Nephron (organoid): ENCODE data around the gene PTPN12.

Experiments used
- H3K27ac Mint-ChIP-seq, 3 experiments: 2 replicates each; pipeline ENCODE4 v1.8.0; 2020; ENCODE audit warnings: mixed read lengths in 3 of 3, mild to moderate bottlenecking in 2 of 3, moderate library complexity in 1 of 3
- H3K27me3 Mint-ChIP-seq: 2 replicates; pipeline ENCODE4 v1.8.0; 2021; ENCODE audit warnings: low read depth, mild to moderate bottlenecking, moderate library complexity, mixed read lengths
- H3K36me3 Mint-ChIP-seq: 2 replicates; pipeline ENCODE4 v1.8.0; 2020; ENCODE audit warnings: low read depth, mixed read lengths
- H3K4me1 Mint-ChIP-seq: 2 replicates; pipeline ENCODE4 v1.8.0; 2020; ENCODE audit warnings: mixed read lengths
- H3K4me3 Mint-ChIP-seq, 3 experiments: 2 replicates each; pipeline ENCODE4 v1.8.0; 2020; ENCODE audit warnings: mild to moderate bottlenecking in 3 of 3, mixed read lengths in 3 of 3, moderate library complexity in 2 of 3
- H3K9me3 Mint-ChIP-seq: 2 replicates; pipeline ENCODE4 v1.8.0; 2020; ENCODE audit warnings: mixed read lengths
- TF ChIP-seq, protein P1 (sequence below), 3 experiments: fragments of 200-600 bp; sonication (generic); IDR thresholded peaks; one replicate each; pipeline ENCODE4 v1.5.0; 2021; ENCODE audit warnings: antibody characterized with exemption in 3 of 3; ENCODE audit not compliant: unreplicated experiment in 3 of 3

Gene PTPN12

DNA sequence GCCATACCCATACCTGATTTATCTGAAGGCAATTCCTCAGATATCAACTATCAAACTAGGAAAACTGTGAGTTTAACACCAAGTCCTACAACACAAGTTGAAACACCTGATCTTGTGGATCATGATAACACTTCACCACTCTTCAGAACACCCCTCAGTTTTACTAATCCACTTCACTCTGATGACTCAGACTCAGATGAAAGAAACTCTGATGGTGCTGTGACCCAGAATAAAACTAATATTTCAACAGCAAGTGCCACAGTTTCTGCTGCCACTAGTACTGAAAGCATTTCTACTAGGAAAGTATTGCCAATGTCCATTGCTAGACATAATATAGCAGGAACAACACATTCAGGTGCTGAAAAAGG, 90.2 kb downstream of the PTPN12 start:
- TF ChIP-seq, protein P1, sequence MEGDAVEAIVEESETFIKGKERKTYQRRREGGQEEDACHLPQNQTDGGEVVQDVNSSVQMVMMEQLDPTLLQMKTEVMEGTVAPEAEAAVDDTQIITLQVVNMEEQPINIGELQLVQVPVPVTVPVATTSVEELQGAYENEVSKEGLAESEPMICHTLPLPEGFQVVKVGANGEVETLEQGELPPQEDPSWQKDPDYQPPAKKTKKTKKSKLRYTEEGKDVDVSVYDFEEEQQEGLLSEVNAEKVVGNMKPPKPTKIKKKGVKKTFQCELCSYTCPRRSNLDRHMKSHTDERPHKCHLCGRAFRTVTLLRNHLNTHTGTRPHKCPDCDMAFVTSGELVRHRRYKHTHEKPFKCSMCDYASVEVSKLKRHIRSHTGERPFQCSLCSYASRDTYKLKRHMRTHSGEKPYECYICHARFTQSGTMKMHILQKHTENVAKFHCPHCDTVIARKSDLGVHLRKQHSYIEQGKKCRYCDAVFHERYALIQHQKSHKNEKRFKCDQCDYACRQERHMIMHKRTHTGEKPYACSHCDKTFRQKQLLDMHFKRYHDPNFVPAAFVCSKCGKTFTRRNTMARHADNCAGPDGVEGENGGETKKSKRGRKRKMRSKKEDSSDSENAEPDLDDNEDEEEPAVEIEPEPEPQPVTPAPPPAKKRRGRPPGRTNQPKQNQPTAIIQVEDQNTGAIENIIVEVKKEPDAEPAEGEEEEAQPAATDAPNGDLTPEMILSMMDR (IDR thresholded peaks at IDR 0.05; ENCODE audit: unreplicated experiment in 3 of 3) = no peak
- Mint-ChIP-seq H3K27me3 (no peaks in the 10 kb centered on the region), H3K9me3 (no peaks in the 10 kb centered on the region), H3K4me3 (no peak overlapping the region), H3K4me1 (no peaks in the 10 kb centered on the region), H3K36me3 (peaks cover 51% of the 10 kb centered on the region), H3K27ac (no peak overlapping the region)

DNA sequence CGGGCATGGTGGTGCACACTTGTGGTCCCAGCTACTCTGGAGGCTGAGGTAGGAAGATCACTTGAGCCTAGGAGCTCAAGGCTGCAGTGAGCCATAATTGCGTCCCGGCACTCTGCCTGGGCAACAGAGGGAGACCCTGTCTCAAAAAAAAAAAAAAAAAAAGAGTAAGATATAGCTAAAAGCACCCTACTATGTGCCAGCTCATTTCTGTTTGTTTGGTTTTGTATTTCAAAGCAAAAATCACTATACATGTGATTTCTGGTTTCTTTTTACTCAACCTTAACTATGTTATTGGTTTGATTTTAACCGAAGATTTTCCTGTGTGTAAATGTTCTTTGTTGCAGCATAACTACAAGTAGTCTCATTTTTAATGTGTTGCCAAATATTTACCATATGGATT, 92.7 kb downstream of the PTPN12 start:
- Mint-ChIP-seq H3K27ac (no peak overlapping the region), H3K27me3 (no peaks in the 10 kb centered on the region), H3K36me3 (peaks cover 56% of the 10 kb centered on the region), H3K9me3 (no peaks in the 10 kb centered on the region), H3K4me1 (no peaks in the 10 kb centered on the region), H3K4me3 (no peak overlapping the region)
- TF ChIP-seq, protein P1 (IDR thresholded peaks at IDR 0.05; ENCODE audit: unreplicated experiment in 3 of 3) = no peak

DNA sequence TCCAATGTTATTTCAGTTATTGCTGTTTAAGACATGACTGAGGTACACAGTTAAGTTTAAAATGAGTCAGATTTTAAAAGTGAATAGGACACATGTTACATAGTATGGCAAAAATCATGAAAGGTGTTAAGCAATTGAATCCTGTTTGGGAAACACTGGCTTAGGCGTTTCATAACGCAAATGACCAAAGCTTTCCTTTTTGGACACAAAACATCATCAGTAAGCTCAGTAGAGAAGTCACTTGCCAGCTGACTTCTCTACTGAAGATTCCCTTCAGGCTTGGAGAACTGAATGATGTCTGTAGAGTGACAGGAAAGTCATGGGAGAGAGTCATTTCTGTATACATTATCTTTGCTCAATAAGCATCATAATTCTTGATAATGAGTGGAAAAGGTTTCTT, 94.7 kb downstream of the PTPN12 start:
- H3K9me3 Mint-ChIP-seq = no peaks in the 10 kb centered on the region
- no peak overlapping the region for H3K27ac Mint-ChIP-seq
- no peaks in the 10 kb centered on the region for H3K27me3 Mint-ChIP-seq
- peaks cover 58% of the 10 kb centered on the region for H3K36me3 Mint-ChIP-seq
- no peaks in the 10 kb centered on the region for H3K4me1 Mint-ChIP-seq
- TF ChIP-seq, protein P1 (IDR thresholded peaks at IDR 0.05; ENCODE audit: unreplicated experiment in 3 of 3) = no peak
- H3K4me3 Mint-ChIP-seq = no peak overlapping the region

DNA sequence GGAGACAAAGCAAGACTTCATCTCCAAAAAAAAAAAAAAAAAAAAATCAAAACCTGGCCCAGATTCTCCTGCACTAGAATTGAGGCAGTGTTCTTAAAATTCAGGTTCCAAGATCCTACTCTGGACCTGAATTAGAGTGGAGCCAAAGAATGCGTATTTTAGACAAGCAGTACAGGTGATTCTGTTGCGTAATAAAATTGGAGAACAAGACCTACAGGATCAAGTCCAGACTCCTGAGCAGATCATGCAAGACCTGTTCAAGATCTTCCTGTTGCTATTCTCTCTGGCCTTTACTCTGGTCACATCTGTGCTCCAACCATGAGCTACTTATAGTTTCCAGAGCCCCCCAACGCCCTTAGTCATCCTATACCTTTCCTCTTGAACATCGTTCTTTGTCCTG, 107.7 kb downstream of the PTPN12 start:
- Mint-ChIP-seq H3K27ac (no peak overlapping the region), H3K9me3 (no peaks in the 10 kb centered on the region), H3K36me3 (peaks cover 39% of the 10 kb centered on the region), H3K27me3 (no peaks in the 10 kb centered on the region), H3K4me1 (no peaks in the 10 kb centered on the region), H3K4me3 (no peak overlapping the region)
- TF ChIP-seq, protein P1 (IDR thresholded peaks at IDR 0.05; ENCODE audit: unreplicated experiment in 3 of 3) = no peak

DNA sequence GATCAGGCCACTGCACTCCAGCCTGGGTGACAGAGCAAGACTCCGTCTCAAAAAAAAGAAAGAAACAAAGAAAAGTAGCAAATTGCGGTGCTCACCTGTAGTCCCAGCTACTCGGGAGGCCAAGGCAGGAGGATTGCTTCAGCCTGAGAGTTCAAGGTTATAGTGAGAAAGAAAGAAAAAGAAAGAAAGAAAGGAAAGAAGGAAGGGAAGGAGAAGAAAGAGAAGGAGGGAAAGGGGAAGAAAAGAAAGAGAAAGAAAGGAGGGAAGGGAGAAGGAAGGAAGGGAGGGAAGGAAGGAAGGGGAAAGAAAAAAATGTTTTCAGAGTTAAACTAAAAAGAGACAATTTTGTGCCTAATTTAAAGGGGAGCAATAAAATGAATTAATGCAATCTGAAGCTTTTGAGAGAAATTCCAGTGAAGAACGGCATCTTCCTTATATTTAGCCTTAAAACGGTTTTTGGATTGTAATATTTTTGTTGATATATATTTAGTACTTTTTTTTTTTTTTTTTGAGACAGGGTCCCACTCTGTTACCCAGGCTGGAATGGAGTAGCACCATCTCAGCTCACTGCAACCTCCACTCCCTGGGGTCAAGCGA, 111.7 kb downstream of the PTPN12 start:
- H3K27me3 Mint-ChIP-seq = no peaks in the 10 kb centered on the region
- no peaks in the 10 kb centered on the region for H3K4me1 Mint-ChIP-seq
- no peaks in the 10 kb centered on the region for H3K9me3 Mint-ChIP-seq
- H3K4me3 Mint-ChIP-seq = no peak overlapping the region
- H3K27ac Mint-ChIP-seq = no peak overlapping the region
- TF ChIP-seq, protein P1 (IDR thresholded peaks at IDR 0.05; ENCODE audit: unreplicated experiment in 3 of 3) = no peak
- H3K36me3 Mint-ChIP-seq = peaks cover 17% of the 10 kb centered on the region

DNA sequence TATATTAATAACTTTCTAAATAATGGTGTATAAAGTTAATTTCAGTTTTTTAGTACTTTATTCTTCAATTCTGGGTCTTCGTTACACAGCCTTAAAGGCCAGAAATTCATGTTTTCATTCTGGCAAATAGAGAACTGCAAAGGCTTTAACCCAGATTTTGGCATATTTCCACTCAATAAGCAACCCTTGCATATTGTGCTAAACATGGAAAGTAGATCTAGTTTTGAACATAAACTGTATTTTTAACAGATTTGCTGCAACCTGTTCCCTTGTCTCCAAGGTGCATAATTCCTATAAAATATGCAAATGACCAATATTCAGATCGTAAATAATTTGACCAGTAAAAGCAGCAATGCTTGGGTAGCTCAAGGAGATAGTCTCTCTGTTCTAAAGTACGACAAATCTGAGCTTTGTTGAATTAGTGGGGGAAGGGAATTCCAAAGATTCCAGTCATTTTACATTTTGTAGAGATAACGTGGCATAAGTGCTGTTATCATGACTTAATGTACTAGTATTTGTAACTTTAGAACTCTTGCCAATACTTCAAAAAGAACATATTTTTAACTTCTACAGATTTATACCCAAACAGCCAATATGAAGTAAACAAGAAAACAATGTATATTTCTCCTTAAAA, 112.7 kb downstream of the PTPN12 start:
- Mint-ChIP-seq H3K4me1 (no peaks in the 10 kb centered on the region), H3K36me3 (peaks cover 14% of the 10 kb centered on the region), H3K27ac (peak overlapping the region; percentile 31 to 64 (median 48)), H3K4me3 (no peak overlapping the region), H3K27me3 (no peaks in the 10 kb centered on the region), H3K9me3 (no peaks in the 10 kb centered on the region)
- TF ChIP-seq, protein P1 (IDR thresholded peaks at IDR 0.05; ENCODE audit: unreplicated experiment in 3 of 3) = no peak
